Eye (tissue), 1 donor: ENCODE data around the gene PTPA.

Experiments
- DNase-seq: peaks from one replicate; pipeline ENCODE4 v3.0.0-alpha.2; 2015

Gene PTPA

DNA sequence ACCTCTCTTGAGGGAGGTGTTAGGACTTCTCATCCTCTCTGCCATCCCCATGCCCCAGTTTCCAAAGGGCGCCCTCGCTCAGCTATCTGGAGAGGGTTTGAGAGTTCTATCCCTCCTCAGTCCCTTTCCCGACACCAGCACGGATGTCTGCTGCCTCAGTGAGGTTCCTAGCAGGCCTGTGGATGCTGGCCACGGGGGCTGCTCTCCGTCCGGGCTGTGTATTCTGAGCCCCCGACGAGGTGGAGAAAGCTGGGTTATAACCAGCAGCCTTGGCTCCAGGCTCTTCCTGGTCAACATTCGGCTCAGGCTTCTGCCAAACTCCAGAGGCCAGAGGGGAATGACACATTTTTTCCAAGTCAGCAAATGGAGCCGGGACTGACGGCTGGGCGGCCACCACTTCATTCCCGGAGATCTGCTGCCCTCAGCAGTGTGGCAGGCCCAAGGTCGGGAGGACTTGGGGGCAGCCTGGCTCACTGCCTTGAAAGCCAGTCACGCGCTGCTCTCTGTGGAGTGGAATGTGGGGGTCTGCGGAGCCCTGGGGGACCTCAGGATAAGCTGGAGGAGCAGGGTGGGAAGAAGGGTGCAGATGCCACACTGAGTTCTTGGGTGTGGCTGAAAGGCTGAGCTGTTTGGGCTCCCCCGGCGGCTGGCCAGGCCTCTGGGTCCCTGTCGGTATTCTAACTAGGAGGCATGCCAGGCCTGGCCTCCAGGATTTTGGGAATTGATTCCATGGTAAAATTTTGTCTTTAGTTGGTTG is 27.4 kb downstream of the PTPA start:
- no peak for DNase-seq

DNA sequence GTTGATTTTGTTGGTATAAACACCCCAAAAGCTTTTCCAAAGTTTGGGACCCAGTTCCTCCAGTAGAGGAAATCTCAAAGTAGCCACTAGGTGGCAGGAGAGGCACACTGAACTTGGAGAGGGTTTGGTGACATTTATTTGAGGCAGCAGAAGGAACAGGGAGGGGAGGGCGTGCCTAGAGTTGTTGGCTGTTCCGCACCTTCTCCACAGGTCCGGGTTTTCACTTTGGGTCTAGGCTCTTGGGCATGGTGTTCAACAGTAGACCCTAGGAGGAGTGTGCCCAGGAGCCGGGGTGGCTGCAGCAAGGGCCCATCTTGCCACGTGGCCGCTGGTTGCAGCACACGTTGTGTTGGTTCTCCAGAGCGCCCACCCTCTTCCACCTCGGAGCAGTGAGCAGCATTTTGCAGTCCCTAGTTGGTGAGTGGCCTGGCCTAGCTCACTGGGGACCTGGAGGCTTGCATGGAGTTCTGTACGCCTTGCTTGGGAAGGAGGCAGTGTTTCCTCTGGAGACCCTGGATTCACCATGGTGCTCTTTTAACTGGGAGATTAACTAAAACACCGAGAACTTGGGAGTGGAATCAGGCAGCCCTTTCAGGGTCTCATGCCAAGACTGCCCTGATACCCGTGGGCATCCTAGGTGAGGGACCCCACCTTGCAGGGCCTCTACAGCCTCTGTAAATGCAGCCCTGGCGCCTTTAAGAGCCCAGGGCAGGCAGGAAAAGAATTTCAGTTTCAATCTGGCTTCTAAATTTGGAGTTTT is 28.2 kb downstream of the PTPA start:
- peak; percentile 97 for DNase-seq

DNA sequence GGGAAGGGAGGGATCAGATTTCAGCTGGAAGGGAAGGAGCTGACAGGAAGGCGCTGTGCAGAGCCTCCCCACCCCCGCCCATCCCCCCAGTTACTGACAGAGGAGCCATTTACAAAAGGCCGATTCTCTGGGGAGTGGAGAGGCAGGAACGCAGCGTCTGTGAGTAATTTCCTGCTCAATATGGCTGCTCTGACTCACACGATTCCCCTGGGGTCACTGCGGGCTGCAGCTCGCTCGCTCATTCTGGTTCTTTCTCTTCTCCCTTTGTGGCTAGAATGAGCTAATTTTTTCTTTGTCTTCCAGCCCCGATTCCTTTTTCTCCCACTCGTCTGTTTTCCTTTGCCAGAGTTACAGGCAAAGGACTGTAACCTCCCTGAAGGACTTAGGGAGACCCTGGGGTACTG is 28.8 kb downstream of the PTPA start:
- DNase-seq = peak; percentile 98

DNA sequence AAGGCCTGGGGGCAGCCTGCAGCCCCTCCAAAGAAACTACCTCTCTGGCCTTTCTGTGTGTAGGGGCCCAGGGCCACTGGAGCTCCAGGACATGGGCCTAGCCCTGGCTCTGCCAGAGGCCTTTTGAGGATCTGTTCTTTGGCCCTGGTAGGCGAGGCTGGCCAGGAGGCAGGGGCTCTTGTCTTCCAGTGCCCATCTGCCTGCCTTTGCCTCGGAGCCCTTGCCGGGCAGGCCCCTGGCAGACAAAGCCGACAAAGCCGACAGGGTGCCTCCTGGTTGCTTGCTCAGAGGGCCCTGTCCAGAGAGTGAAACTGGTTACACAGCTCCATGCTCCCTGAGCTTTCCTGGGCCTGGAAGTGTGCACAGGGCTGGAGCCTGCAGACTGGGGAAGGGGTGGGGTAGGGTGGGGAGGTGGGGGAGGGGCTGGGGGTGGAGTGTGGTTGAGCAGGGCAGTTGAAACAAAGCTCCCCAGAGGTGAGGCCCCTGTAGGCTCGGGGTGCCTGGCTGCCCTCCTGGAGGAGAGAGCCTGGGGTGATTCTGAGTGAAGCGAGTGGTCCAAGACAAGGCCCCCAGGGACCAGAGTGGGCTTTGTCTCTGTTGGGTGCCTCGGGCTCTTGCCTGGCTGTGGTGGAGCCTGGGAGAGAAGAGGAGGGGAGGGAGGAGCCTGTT is 29.3 kb downstream of the PTPA start:
- DNase-seq = no peak

DNA sequence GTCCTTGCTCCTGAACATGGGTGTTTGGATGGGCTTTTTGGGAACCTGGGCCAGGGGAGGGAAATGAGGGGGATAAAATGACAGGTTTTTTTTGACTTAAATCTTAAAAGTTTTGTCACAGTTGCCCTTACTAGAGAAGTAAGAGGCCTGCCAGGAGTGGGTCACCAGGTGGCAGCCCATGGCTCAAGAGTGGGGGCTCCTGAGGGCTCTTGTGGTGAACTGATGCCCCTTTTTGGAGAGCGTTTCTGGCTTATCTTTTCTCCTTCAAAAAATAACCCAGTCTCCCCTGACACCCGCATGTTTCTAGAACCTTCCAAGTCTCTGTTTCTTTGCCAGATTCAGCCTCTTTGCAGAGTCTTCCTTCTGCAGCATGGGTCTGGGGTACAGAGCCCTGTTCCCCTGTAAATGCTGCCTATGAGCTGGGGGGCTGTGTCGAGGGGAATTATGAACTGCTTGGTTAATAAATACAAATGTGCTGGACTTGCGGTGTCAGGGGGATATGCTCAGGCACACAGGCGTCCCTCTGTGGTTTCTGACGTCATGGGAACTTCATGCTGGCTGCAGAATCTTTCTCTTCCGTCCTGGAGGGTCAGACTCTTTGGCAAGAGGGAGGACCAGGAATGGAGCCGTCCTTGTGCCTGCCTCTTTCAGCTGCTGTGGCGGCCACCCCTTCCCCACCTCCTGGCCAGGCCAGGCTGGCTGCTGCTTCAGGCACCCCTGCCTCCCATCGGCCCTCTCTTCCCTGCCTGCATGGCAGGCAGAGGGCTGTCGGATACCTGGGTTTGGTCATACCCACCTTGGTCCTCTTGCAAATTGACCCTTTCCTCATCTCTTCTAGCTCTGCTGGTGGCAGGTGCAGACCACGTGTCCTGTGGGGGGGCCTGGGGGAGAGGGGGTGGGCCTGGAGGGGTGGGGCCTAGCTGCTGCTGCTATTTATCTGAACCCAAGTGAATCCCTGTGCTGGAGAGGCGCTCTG is 30.1 kb downstream of the PTPA start:
- DNase-seq = peak; percentile 76

DNA sequence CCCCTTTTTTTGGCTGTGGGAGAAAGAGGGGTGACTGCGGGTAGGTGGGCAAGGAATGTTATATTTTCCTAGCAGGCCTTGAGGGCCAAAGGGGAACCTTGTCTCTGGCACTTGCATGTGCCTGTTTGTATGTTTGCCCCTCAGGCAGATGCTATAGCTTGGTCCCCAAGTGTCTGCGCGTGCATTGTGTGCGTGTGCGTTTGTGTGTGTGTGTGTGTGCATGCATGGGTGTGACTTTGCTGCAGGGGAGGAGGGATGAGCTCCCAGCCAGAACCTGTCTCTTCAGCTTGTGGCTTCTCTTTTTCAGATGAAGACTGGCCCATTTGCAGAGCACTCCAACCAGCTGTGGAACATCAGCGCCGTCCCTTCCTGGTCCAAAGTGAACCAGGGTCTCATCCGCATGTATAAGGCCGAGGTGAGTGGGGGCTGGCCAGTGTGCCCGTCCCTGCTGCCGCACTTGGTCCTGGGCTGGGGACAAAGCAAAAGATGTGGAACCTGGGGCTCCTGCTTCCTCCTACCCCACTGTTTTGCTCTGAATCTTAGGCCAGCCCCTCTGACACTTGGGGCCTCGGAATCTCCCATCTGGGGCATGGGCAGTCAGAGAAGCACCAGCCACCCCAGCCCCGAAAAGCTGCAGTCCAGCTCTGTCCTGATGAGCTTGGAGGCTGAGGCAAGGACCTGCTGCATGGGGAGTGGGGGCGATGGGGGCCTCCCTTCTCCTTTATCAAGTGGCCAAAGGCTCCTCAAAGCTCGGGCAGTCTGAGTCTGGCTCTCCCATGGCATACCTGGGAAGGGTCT is 31.1 kb downstream of the PTPA start:
- peak; percentile 28 for DNase-seq

DNA sequence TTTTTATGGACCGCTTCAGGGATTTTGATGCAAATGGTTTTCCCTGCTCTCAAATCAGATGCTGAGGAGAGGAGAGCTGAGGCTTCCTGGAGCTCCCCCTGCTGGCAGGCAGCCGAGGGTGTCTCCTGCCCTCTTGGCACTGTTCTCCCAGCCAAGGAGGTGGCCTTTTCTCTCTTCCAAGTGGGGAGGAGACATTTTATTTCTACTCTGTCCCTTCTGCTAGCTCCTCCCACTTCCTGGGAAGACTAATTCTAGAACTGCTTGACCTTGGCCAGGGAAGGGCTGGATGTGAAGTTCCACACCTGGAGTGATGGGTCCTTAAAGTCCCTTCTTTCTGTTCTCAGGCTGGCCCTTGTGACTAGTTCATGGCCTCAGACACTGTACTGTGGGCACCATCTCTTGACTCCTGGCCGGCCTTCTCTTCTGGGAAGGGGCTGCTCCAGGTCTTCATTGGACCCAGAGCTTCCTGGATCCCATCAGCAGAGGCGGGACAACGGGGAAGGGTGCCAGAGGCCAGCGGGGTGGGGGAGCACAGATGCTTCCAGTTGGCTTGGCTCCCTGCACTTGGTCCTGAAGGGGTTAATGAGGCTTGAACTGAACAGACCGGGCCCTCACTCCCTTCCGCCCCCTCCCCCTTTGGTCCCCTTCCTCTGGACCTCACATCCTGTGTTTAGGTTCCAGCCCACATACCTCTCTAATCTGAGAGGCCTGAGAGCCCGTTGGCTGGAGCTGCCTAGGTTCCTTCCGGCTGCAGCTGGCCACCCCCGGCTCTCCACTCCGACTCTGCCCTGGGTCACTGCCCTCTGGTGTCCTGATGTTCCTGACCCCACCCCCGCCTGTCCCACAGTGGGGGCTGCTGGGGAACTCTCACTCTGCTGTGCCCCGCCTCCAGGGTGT is 32.1 kb downstream of the PTPA start:
- peak; percentile 92 for DNase-seq

DNA sequence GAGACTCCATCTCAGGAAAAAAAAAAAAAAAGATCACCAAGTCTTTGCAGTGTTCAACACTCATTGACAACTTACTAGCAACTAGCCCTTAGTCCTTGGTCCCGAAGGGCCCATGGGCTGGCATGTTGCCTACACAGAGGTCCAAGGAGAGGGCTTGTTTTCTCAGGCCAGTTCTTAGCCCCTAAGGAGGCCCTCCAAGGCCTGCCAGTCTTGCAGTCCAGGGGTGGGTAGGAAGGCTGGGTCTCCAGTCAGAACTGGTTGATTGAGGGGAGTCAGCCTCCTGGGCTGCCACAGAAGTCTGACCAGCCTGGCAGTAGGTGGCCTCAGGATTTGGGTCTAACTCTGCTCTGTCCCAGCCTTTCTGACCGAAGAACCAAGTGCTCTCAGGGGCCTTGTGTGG is 34.1 kb downstream of the PTPA start:
- no peak for DNase-seq

DNA sequence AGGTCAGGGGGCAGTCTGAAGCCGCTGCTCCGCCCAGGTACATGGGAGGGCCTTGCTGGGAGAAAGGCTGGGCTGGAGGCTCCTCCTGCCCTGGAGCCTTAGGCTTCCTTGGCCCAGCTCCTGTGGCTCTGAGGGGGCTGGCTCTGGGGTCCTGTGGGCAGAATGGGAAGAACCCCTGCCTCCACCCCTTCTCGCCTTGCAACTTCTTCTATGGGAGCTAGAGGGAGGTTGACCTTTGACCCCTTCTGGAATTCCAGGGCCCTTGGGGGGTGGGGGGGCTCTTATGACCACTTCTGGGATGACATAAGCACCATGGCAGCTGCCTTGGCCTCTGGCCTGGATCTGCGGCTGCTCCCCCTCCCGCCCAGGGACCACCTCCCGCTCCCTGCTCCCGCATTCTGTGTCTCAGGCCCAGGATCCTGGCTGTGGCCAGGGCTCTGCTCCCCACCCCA is 34.7 kb downstream of the PTPA start:
- DNase-seq = peak; percentile 85

DNA sequence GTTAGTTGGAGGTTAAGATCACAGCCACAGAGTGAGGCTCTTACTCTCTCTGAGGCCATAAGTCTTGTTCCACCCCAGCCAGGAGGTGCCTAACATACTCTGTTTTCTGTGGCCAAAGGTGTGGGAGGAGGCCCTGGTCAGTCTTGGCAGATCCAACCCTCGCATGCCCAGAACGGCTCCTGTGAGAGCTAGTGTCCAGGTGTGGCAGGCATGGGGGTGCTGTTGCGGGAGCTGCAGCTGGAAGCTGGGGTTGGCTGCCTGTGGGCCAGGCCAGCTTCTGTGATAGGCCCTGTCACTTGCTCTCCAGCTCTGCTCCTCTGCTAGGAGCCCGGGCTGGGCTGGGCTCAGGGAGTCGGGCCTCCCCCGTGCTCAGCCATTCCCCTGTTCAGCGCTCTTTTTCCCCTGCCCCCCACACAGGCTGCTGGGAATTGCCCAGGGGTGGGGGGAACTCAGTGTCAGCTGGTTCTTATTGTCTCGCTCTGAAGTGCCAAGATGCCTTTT is 35.3 kb downstream of the PTPA start:
- DNase-seq = peak; percentile 81

DNA sequence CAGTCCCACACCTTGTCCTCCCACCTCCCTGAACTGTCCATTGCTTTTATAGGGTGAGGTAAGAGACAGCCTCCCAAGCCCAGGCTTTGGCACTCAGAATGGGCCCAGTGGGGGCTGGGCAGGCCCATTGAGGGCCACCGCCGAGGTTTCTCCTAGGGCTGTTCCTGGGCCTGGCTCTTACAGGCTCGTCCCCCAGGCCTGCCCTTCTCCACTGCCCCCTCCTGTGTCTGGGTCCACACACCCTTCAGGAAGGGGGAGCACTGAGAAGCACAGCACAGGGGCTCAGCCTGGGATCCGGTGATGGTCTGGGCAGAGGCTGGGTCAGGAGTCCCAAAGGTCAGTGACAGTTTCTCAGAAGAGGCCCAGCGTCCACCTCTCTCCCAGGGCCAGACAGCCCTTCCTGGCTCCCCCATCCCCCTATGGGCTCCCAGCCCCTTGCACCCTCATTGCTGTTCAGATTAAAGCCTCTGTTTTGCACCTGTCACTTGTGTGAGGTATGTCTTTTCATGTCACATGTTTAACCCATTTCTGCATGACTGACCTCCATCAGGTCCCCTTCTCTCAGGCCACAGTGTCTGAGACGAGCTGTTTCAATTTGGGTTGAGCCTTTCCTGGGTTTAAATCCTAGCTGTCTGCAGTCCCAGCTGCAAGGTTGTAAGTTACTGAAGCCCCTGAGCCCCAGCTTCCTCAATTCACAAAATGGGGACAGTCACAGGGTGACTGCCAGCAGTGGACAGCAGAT is 37.4 kb downstream of the PTPA start:
- no peak for DNase-seq

DNA sequence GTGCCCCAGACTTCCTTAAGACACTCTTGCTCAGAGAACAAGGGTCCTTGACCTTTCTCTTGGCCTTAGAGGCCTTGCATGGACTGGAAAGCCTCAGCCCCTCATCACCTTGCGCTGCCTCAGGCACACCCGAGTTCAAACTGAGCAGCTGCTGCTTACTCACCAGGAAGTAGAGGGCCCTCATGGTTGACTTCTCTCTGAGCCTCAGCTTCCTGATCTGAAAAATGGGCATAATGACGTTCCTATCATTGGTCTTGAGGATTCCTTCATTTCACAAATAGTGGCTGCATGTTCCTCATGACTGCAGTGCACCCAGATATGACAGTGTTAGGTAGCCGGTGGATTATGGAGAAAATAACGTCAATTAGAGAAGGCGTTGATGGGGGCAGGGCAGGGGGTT is 38.2 kb downstream of the PTPA start:
- no peak for DNase-seq

DNA sequence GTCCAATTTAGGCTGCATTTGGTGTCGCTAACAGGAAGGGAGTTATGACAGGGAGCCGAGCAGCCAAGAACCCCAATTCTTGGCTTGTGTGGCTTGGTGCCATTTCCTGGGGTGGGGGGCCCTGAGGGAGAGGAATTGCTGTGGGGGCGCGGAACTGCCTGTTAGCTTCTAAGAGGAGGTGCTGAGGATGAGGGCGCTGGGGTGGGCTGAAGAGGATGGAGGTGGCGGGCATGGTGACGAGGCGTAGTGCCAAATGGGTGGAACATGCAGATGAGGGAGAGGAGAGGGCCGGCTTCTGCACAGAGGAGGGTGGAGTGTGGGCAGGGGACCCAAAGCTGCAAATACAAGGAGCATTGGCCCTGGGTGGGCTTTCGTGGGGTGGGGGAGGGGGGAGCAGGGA is 38.9 kb downstream of the PTPA start:
- no peak for DNase-seq

DNA sequence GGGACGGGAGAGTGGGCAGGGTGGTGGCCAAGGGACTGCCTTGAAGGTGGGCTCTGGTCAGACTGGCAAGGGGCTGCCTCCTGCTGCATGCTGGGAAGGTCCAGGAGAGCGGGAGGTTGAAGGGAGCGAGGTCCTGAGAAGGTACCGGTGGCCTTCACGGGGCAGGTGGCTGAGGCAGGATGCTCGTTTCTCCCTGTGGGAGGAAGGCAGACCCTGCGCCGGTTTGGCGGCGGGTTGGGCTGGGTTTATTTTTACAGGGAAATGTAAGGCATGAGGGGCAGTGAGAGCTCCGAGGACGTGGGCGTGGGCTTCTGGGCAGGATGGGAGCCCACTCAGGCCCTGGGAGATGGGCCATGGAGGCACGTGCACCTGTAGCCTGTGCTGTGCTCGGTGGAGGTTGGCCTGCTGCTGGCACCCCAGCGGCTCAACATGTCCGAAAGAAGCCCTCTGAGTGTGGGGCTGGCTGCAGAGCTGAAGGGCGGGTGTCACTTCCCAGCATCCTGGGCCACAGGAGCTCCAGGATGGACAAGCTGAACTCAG is 39.5 kb downstream of the PTPA start:
- no peak for DNase-seq

DNA sequence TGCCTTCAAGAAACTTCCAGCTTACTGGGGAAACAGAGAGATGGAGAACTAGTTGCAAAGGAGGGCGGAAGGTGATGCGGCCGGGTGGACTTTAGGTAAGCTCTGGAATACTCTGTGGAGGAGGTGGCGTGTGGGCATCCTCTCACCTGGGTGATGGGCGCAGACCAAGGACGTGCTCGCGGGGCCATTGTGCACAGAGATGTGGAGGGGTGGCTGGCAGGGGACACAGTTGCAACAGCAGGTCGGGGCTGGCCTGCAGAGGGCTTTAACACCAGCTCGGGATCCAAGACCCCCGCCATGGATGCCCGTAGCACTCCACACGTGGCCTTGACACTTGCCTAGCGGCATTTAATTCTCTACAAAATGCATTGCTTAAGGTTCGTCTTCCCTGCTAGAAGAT is 40.3 kb downstream of the PTPA start:
- no peak for DNase-seq

DNA sequence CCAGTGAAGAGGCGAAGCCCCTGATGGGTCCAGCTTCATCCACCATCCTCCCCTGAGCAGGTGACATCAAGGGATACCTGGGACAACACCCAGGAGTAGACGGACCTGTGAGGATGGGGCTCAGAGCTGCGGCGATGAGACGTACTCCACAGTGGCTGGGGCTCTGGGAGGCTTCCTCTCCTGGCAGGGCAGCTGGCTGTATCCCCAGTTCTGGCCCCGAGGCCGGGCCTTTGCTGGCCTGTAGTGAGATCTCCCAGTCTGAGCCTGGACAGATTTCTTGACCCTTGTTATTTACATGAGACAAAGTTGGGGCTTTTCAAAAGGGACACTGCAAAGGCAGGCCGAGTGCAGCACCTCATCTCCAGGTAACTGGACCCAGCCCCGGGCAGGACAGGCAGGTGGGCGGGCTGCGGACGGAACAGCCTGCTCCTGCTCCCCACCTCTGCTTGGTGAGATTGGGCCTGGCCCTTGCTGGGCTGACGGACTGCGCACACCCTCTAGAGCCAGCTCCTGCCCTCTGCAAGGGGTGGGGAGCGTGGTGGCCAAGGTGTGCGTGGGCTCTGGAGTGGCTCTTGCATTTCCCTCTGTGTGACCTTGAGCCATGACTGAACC is 43.8 kb downstream of the PTPA start:
- DNase-seq = no peak

DNA sequence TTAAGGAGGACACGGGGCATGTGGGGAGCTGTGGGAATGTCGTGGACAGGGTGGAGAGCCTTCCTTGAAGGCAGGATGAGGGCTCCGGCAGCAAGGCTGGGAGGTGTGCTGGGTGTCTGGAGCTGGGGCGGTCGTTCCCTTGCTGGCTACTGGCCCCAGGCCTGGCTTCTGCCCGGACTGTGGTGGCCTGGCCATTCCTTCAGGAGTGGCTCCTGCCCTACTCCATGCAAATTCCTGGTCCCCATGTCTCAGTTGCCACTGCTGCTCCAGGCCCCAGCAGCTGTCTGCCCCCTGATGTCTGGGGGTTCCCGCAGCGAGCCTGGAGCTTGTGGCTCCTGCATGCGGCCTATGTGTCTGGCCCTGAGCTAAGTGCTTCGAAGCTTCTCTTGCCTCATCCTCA is 44.9 kb downstream of the PTPA start:
- DNase-seq = no peak

DNA sequence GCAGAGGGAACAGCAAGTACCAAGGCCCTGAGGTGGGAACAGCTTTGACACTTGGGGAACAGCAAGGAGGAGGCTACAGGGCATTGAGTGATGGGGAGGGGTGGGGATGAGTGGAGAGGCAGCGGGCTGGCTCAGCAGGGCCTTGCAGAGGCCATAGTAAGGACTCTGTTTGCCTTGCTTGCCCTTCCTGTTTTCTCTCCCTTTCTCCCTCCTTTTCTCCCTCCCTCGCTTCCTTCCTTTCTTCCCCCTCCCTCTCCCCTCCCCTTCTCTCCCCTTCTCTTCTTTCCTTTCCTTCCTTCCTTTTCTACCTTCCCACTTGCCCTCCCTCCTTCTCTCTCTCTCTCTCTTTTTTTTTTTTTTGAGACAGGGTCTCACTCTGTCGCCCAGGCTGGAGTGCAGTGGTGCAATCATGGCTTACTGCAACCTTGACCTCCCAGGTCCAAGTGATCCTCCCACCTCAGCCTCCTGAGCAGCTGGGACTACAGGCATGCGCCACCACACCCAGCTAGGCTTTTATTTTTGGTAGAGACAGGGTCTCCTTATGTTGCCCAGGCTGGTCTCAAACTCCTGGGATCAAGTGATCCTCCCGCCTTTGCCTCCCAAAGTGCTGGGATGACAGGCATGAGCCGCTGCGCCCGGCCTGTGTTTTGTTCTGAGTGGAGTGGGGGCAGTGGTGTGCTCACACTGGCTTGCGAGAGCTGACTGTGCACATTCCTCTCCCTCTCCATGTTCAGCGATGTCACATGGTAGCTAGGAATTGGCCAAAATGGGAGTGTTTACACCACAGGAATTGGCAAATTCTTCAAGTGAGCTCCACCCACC is 49.7 kb downstream of the PTPA start:
- no peak for DNase-seq
